ENCODE data around the gene MALRD1. TPM values are rescaled to one million over a fixed set of nuclear protein-coding genes. Genes with fewer than 3 reads are reported as not detected.

MALRD1 gene
- total and polyA plus RNA-seq, 2 experiments from 2014 or later = 0.49 to 0.57 TPM

DNA sequence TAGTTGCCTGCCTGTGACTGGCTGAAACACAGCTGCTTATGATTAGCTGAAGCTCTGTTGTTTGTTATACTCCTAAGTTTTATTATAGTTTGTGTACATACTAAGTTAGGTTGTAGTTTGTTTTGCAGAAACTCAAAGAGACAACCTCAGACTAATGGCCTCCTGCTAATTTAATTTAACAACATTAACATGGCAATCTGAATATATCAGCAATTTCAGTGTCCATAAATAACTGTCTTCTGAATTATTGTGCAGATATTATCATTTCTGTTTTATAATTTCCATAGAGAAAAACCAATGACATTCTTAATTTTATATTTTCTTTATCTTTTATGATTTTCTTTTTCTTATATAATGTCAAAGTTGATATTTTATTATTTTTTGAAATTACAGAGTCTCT, 469.5 kb downstream of the MALRD1 start:
- Histone ChIP-seq H3K27ac (no peak overlapping the region), H3K36me3 (no peaks in the 10 kb centered on the region), H3K9me3 (ENCODE audit: low read depth) (no peaks in the 10 kb centered on the region), H3K27me3 (no peaks in the 10 kb centered on the region), H3K4me1 (ENCODE audit: low read depth) (no peaks in the 10 kb centered on the region), H3K4me3 (no peak overlapping the region)
- TF ChIP-seq, protein P1, sequence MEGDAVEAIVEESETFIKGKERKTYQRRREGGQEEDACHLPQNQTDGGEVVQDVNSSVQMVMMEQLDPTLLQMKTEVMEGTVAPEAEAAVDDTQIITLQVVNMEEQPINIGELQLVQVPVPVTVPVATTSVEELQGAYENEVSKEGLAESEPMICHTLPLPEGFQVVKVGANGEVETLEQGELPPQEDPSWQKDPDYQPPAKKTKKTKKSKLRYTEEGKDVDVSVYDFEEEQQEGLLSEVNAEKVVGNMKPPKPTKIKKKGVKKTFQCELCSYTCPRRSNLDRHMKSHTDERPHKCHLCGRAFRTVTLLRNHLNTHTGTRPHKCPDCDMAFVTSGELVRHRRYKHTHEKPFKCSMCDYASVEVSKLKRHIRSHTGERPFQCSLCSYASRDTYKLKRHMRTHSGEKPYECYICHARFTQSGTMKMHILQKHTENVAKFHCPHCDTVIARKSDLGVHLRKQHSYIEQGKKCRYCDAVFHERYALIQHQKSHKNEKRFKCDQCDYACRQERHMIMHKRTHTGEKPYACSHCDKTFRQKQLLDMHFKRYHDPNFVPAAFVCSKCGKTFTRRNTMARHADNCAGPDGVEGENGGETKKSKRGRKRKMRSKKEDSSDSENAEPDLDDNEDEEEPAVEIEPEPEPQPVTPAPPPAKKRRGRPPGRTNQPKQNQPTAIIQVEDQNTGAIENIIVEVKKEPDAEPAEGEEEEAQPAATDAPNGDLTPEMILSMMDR (IDR thresholded peaks at IDR 0.05; ENCODE audit: low read depth, low read length) = no peak
- no peak for DNase-seq (ENCODE audit: low read depth in 1 of 2, low spot score in 1 of 2)

DNA sequence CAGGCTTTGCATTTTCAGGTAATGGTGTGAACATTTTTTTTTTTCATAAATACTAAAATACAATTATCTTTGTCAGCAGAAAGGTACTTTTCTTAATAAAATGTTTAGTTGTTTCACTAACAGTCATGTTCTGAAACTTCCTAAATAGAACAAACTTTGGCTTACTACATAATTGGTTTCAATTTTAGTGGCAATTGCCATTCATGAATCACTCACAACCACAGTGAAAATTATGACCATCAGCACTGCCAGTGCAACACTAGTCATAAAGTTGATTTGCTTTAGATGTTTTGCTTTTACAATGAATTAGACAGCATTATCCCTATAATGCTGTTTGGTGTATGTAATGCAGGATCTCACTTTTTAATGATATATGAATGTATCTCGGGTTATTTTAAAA, 470.0 kb downstream of the MALRD1 start:
- no peak for DNase-seq (ENCODE audit: low read depth in 1 of 2, low spot score in 1 of 2)
- Histone ChIP-seq H3K4me1 (ENCODE audit: low read depth) (no peaks in the 10 kb centered on the region), H3K27me3 (no peaks in the 10 kb centered on the region), H3K9me3 (ENCODE audit: low read depth) (no peaks in the 10 kb centered on the region), H3K36me3 (no peaks in the 10 kb centered on the region), H3K4me3 (no peak overlapping the region), H3K27ac (no peak overlapping the region)
- TF ChIP-seq, protein P1 (IDR thresholded peaks at IDR 0.05; ENCODE audit: low read depth, low read length) = no peak

DNA sequence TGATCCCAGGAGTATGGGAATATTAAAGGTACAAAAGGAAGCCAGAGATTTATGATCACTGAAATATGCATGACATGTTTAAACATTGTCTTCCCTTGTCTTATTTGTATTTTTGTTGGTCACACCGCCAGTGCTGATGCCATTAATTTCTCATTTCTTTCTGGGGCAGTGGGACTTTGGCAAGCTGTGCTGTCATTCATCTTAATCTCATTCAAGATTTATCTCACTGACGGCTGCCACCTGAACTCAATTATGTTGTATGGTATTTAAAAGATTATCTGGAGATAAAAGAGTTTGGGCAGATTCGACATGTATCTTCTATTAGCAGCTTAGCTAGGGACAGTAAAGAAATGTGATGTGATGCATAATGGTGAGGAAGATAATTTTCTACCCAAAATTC, 482.7 kb downstream of the MALRD1 start:
- no peak overlapping the region for H3K27ac ChIP-seq
- DNase-seq (ENCODE audit: low read depth in 1 of 2, low spot score in 1 of 2) = no peak
- no peaks in the 10 kb centered on the region for H3K4me1 ChIP-seq (ENCODE audit: low read depth)
- H3K9me3 ChIP-seq (ENCODE audit: low read depth) = no peaks in the 10 kb centered on the region
- H3K4me3 ChIP-seq = no peak overlapping the region
- TF ChIP-seq, protein P1 (IDR thresholded peaks at IDR 0.05; ENCODE audit: low read depth, low read length) = no peak
- H3K36me3 ChIP-seq = no peaks in the 10 kb centered on the region
- no peaks in the 10 kb centered on the region for H3K27me3 ChIP-seq

DNA sequence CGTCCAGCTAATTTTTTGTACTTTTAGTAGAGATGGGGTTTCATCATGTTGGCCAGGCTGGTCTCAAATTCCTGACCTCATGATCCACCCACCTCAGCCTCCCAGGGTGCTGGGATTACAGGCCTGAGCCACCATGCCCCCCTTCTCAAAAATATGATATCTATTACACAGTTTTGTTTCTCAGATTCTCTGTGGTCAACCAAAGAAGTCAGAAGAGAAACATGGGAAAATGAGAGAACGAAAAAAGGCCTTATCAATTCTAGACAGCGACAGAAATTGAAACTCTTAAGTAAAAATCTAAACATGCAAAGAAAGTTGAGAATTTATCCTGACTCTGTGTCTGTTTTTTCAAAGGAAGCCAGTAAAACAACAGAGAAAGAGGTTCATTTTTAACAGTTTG, 483.8 kb downstream of the MALRD1 start:
- H3K36me3 ChIP-seq = no peaks in the 10 kb centered on the region
- H3K27me3 ChIP-seq = no peaks in the 10 kb centered on the region
- TF ChIP-seq, protein P1 (IDR thresholded peaks at IDR 0.05; ENCODE audit: low read depth, low read length) = no peak
- no peaks in the 10 kb centered on the region for H3K9me3 ChIP-seq (ENCODE audit: low read depth)
- H3K4me3 ChIP-seq = no peak overlapping the region
- DNase-seq (ENCODE audit: low read depth in 1 of 2, low spot score in 1 of 2) = no peak
- H3K27ac ChIP-seq = no peak overlapping the region
- H3K4me1 ChIP-seq (ENCODE audit: low read depth) = no peaks in the 10 kb centered on the region

DNA sequence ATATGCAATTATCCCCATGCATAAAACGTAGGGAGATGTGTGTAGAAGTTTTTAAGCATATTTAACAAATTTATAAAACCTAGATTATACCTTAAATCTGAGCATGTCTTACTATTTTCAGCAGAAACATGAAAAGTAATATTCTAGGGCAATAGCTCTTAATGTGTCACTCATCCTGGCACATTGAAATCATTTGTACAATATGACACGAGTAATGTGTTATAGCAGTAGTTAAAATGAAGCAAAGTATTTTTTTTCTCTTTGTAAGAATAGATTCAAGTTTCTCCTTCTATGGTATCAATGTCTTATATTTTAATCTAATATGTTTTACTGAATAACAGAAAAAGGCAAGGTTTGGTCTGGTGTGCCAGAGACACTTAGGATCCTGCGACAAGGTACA, 492.7 kb downstream of the MALRD1 start:
- H3K27ac ChIP-seq = no peak overlapping the region
- H3K4me1 ChIP-seq (ENCODE audit: low read depth) = no peaks in the 10 kb centered on the region
- no peaks in the 10 kb centered on the region for H3K9me3 ChIP-seq (ENCODE audit: low read depth)
- DNase-seq (ENCODE audit: low read depth in 1 of 2, low spot score in 1 of 2) = no peak
- no peaks in the 10 kb centered on the region for H3K36me3 ChIP-seq
- H3K4me3 ChIP-seq = no peak overlapping the region
- TF ChIP-seq, protein P1 (IDR thresholded peaks at IDR 0.05; ENCODE audit: low read depth, low read length) = no peak
- no peaks in the 10 kb centered on the region for H3K27me3 ChIP-seq

DNA sequence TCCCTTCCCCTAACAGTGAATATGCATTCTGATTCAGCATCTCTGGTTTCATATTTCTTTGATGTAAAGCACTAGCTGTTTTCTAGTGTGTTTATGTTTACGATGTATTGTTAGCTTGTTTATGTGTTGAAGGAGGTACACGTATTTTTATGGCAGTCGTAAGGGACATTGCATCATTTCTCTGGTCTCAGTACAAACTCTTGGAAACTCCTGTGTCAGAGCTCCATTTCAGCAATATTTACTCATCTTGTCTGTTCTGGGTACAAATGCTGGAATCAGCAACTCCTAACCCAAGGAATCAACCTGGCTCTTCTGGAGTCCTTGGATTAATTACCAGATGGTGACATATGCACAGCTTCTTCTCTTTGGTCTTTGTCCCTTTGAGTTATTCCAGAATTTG, 497.6 kb downstream of the MALRD1 start:
- no peaks in the 10 kb centered on the region for H3K9me3 ChIP-seq (ENCODE audit: low read depth)
- no peaks in the 10 kb centered on the region for H3K36me3 ChIP-seq
- no peak overlapping the region for H3K4me3 ChIP-seq
- H3K27ac ChIP-seq = no peak overlapping the region
- TF ChIP-seq, protein P1 (IDR thresholded peaks at IDR 0.05; ENCODE audit: low read depth, low read length) = no peak
- H3K4me1 ChIP-seq (ENCODE audit: low read depth) = peaks cover 4% of the 10 kb centered on the region
- no peaks in the 10 kb centered on the region for H3K27me3 ChIP-seq
- DNase-seq (ENCODE audit: low read depth in 1 of 2, low spot score in 1 of 2) = no peak
